ENCODE results near the gene ZNF362.
"Not testable (repeated sequence)": the region's sequence is repeated elsewhere in the genome, so short reads cannot be mapped to it uniquely, and the experiment has no call there.

The ZNF362 gene

DNA sequence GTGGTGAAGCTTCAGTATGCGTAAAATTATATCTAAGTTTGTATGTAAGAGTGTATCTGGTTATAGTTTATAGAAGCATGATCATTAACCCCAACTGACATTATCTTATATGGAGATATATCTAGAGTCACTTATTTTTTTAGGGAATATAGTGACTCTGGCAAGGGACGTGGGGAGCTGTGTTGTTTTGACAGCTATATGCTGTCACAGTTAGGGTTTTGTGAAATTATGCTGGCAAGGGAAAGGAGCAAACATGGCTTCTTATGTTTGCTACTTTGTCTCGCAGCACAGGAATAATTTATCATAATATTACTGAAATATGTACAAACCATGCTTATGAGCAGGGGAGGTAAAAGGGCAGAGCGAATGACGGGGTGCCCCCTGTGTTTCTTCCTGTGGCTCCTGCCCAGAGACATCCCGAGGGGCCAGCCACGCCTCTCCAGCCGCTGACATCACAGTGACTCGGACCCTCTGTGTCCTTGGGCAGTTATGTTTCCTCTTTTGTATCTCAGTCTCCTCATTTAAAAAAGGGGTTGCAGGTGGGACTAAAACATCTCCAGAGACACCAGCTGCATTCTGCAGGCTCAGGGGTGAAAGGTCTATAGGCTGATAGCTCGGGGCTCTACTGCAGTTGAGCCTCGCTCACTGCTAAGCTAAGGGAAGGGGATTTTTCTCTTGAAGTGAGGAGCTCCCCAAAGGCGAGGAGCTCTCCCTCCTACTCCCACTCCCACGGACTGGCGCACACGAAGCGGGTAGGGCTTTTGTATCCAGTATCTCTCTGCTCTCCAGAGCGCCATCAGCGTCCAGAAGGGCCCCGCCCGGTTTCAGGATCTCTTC, 49.7 kb downstream of the ZNF362 start:
- DNase-seq (ENCODE audit: low read depth, low spot score): no peak

DNA sequence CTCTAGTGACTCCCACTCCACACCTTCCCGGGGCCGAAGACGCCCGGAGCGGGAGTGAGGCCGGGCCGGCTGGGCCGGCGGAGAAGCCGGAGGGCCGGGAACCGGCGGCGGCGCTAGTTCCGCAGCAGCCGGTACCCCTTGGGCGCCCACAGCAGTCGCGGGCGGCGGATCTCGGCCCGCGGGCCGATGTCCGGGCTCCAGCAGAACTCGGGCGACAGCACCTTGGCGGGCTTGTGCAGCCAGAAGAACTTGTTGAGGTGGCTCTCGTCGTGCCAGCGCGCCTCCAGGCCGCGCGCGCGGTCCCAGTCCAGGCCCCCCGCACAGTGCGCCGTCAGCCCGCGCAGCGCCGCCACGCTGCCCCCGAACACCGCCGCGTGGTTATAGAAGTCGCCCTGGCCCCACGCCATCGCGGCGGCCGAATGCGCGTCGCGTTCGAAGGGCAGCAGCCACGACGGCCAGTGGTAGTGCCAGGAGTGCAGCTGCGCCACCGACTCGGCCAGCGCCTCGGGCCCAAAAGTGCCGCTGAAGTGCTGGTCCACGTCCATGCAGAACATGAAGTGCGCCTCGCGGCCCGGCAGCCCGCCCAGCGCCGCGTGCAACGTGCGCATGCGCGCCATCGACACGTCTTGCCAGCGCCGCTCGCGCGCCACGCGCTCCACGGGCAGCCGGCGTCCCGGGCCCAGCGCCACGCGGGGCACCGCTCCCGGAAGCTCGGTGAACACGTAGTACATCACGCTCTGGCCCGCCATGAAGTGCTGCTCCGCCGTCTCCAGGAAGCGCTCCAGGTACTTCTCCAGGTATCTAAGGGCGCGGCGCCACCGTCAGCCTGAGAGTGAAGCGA, 50.6 kb downstream of the ZNF362 start:
- DNase-seq (ENCODE audit: low read depth, low spot score): no peak

DNA sequence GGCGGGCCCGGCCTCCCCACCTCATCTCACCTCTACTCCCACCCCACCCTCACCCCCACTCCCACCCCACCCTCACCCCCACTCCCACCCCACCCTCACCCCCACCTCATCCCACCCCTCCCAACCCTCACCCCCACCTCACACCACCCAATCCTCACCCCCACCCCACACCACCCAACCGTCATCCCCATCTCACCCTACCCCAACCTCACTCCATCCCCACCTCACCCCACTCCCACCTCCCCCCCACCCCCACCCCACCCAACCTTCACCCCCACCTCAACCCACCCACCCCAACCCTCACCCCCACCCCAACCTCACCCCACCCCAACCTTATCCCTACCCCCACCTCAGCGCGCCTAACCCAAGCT, 51.2 kb downstream of the ZNF362 start:
- no peak for DNase-seq (ENCODE audit: low read depth, low spot score)

DNA sequence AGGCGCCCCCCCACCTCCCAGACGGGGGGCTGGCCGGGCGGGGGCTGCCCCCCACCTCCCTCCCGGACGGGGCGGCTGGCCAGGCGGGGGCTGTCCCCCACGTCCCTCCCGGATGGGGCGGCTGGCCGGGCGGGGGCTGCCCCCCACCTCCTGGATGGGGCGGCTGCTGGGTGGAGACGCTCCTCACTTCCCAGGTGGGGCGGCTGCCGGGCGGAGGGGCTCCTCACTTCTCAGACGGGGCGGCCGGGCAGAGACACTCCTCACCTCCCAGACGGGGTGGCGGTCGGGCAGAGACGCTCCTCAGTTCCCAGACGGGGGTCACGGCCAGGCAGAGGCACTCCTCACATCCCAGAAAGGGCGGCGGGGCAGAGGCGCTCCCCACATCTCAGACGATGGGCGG, 53.1 kb downstream of the ZNF362 start:
- DNase-seq (ENCODE audit: low read depth, low spot score): not testable (repeated sequence)

DNA sequence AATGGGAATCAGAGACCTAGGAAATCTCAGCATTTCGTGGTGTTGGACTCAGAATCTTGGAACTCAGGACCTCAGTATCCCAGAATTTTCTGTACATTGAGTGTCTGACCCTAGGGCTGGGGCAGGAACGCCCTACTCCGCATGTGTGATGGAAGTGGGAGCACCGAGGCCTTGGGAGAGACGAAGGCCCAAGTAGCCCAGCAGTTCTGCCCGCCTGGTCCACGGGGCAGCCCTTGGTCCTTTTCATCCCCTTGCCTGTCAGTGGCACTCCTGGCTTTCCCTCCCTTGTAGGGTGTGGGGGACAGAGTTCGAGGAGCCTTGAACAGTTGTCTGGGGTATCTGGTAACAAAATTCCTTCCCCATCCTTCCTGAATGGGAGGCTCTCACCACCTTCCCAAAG, 54.4 kb downstream of the ZNF362 start:
- DNase-seq (ENCODE audit: low read depth, low spot score): no peak

DNA sequence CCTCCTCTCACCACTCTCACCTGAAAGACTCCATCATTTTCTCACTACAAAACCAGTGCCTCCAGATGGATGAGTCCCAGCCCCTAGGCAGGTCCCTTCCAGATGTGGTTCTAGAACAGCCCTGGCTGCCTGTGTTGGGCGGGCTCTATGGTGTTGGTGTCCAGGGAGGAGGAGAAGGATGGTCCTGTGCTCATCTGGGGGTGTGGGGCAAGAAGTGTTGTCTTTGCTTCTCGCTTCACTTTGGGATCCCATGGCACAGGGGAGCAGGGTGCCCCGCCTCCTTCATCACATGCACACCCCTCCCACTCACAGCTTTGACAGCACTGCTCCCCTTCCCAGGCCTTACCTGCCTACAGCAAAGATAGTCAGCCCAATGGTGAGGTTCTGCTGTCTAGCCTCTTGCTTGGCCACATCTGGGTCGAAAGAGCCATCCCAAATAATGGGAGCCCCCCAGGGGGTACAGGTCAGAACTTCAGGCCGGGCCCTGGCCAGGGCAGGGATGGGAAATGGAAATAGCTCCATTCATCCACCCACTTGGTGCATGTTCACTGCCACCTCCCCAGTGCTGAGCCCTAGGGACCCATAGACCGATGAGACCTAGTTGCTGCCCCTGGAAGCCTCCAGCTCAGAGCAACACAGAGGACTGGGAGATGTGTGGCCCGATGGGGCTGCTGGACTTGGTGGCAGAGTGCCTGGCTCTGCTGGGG, 55.6 kb downstream of the ZNF362 start:
- no peak for DNase-seq (ENCODE audit: low read depth, low spot score)

DNA sequence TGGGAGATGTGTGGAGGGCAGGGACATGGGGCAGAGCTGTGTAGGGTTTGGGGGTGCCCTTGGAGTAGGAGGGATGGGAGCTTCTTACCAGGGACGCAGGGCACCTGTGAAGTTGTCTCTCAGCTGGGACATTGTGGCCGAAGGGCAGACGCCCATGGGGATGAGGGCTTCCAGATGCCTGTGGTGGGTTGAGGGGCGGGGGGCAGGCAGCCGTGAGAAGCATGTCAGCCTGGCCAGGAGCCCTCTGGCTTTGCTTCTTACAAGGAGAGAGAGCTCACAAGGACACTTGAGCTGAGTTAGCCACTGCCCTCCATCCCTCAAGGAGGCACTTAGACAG, 56.1 kb downstream of the ZNF362 start:
- DNase-seq (ENCODE audit: low read depth, low spot score): no peak

DNA sequence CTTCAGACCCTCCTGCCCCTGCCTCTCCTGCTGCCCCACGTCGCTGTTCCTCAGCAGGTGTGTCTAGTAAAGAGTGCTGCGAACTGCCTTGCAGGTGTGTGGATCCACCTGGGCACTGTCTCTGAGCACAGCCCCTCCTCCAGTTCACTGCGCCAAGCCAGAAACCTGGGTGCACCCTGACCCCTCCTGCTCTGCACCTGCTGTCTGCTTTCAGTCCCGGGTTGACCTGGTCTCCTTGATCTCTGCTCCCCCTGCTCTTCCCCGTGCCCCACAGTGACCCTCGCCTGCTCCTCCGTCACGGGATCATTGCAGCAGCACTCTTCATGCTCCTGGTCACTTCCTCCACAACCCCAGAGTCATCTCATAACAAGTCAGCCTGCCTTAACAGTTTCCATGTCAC, 58.1 kb downstream of the ZNF362 start:
- no peak for DNase-seq (ENCODE audit: low read depth, low spot score)

DNA sequence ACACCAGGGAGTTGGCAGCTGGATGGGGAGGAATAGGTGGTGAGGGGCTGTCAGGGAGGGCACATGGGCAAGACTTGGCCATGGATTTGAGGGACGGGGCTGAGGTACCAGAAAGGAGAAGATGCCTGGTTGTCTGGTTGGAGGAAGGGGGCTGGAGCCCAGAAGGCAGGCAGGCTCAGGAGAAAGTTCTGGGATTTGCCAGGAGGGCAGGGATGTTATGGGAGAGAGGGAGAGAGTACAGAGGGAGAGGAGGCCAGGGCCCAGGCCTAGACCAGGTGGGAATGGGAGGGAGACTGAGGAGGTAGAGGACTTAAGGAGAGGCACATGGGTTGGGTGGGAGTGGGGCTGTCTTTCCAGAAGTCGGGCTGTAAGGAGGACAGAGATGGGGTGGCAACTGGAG, 60.3 kb downstream of the ZNF362 start:
- DNase-seq (ENCODE audit: low read depth, low spot score): no peak

DNA sequence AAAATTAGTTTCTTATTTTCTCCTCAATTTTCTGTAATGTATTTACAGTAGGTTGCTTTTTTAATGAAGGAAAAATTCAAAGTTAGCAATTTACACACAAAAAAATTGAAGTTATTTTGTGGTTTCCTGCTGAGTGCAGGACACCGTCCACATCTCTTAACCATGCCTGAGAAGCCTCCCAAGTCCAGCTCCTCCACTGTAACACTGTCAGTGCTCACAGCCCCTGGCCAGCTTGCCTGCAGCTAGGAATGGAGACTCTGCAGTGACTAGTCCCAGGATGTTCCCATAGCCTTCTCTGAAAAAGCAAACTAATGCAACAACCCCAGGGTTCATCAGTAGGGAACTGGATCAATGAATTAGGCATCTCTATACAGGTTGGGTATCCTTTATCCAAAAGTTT, 61.1 kb downstream of the ZNF362 start:
- no peak for DNase-seq (ENCODE audit: low read depth, low spot score)

DNA sequence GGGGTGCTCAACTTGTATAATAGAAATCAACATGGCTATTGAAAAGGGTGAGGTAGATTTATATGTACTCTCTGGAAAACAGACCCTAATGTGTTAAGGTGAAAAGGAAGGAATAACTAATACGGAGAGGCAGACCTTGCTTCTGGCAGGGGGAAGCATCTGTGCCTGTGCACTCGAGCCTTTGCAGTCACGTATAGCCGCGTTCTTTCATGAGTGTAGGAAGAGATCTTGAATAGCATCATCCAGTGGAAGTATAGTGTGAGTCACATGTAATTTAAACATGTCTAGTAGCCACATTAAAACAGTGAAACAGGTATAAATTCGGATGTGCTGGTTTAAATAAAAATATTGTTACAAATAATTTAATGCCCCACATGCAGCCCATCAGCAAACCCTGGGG, 61.7 kb downstream of the ZNF362 start:
- DNase-seq (ENCODE audit: low read depth, low spot score): no peak

DNA sequence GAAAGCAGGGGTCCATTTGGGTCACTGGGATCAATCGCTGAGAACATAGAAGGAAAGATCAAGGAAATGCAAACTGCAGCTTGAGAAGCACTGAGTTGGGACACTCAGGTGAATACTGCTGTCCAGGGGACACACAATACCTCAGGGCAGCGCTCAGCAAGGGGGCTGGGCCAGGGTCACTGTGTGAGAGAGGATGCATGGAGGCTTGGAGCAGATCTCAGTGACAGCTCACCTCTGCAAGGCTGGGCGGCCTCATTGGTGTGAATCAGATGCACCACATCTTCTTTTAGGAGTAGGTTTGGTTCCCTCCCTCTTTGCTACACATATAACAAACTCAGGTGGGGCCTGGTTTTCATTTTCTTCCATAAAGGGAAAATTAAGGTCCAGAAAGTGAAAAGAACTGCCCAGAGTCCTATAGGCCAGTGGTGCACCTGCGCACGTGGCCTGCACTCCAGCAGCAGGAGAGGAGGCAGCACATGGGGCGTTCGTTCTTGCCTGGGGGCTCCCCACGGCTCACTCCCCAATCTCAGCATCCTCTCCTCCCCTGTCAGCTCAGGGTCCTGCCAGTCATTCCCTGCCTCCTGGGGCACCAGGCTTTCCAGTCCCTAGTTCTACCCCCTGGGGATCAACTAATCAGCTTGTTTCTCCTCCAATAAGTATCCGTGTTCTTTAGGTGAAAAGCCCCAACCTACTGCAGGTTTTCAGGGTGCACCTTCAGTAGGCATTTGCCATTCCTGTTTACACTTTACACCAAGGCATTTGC, 63.1 kb downstream of the ZNF362 start:
- no peak for DNase-seq (ENCODE audit: low read depth, low spot score)

DNA sequence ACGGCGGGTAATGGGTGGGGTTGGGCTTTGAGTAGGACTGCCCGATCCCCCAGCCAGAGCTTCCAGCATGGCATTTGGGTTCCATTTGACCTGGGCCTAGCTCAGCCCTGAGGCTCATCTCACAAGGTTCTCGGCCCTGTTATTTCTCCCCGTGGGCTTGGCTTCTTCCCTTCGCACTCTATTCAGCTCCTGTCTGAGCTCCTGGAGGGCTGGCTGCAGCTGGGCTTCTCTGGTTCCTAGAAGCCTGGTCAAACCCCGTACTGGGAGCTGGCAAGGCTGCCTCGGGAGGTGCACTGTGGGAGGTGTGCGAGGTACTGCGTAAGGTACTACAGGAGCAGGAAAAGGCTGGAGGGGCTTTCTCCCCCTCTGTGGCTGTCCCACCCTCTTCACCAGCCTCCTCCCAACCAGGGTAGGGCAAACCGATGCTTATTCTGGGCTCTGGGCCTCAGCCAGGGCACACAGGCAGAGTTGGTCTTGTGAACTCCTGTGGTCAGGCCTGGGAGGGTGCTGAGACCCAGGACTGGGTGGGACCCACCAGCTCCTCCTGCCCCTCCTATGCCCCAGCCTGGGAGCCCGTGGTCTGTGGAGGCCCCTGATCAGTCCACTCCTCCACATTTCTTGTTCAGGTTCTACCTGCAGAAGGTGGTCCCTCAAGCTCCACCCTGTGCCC, 63.8 kb downstream of the ZNF362 start:
- no peak for DNase-seq (ENCODE audit: low read depth, low spot score)

DNA sequence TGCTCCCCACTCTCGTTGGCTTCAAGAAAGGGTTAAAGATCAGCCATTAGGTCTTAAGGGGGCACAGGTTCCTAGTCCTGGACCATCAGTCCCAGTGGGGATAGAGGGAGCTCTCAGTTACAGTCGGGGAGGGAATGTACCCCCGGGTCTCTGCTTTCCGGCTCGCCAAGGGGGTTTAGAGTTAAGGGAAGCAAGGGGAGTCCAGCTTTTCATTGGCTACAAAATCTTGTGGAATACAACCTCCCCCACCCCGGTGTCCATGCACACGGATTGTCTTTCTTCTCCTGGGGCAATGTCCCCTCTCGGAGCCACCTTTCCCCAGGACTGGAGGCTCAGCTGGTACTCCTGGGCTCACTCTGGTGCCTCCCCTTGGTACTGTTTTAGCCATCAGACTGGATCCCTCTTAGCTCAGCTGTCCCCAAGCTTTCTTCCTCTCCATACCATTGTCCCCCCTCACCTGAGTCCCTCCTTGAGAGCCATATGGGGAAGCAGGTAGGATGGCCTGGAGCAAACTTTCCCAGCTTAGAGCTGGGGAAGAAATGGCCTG, 64.4 kb downstream of the ZNF362 start, which contains the start of gene A3GALT2:
TSS of gene A3GALT2 (minus strand) at position 480 of the 547 bp plus-strand sequence. CDS start at position 480, 0 bp downstream.
- no peak for DNase-seq (ENCODE audit: low read depth, low spot score)

DNA sequence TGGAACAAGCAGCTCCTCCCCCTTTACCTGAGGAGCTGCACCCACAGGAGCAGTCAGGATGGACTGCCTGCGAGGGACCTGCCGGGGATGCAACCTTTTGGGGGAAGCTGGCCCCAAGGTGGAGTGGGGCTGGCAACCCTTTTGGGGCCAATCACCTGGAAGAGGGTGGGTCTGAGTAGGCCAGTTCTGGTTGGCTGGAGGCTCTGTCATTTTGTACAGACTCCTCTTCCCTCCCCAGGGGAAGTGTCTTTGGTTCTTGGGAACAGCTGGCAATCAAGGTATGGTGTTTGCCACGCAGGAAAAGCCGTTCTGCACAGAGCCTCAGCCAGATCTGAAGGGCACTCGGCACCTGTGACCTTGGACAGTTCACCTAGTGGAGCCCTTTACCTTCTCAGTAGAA, 64.9 kb downstream of the ZNF362 start:
- DNase-seq (ENCODE audit: low read depth, low spot score): no peak

DNA sequence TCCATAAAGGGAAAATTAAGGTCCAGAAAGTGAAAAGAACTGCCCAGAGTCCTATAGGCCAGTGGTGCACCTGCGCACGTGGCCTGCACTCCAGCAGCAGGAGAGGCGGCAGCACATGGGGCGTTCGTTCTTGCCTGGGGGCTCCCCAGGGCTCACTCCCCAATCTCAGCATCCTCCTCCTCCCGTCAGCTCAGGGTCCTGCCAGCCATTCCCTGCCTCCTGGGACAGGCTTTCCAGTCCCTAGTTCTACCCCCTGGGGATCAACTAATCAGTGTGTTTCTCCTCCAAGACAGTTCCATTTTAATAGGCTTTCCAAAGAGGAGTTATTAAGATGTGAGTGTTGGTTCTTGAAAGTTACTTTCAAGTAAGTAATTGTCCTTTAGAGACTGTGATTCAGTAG, 65.8 kb downstream of the ZNF362 start:
- DNase-seq (ENCODE audit: low read depth, low spot score): no peak

DNA sequence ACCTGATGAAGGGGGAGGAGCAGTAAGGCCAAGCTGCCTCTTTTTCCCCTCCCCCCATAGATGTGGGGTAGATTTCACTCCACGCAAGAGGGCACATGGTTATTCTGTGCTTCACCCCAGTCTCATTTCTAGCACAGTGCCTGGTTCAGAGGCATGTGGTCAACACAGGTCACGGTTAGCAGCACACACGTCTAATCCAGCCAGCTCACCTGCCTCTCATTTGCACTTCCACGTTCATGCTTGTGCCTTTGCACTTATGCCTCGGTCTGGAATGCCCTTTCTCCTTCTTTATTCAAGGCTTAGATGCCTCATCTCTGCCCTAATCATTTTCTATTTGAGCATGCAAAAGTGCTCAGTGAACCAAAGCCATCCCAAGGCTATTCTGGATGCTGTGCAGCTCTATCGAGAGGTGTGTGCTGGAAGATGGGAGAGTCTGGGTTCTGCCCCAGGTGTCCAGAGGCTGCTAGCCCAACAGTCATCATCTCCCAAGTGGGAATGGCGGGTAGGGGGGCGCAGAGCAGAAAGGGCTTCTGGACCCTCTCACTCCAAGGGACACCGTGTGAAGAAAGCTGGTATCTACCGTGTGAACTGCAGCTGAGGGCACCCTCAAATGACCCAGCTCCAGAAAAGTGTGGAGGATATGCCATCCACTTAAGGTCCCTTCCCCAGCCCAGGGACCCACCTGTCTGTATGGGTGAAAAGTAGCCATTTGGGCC, 66.7 kb downstream of the ZNF362 start:
- DNase-seq (ENCODE audit: low read depth, low spot score): no peak

DNA sequence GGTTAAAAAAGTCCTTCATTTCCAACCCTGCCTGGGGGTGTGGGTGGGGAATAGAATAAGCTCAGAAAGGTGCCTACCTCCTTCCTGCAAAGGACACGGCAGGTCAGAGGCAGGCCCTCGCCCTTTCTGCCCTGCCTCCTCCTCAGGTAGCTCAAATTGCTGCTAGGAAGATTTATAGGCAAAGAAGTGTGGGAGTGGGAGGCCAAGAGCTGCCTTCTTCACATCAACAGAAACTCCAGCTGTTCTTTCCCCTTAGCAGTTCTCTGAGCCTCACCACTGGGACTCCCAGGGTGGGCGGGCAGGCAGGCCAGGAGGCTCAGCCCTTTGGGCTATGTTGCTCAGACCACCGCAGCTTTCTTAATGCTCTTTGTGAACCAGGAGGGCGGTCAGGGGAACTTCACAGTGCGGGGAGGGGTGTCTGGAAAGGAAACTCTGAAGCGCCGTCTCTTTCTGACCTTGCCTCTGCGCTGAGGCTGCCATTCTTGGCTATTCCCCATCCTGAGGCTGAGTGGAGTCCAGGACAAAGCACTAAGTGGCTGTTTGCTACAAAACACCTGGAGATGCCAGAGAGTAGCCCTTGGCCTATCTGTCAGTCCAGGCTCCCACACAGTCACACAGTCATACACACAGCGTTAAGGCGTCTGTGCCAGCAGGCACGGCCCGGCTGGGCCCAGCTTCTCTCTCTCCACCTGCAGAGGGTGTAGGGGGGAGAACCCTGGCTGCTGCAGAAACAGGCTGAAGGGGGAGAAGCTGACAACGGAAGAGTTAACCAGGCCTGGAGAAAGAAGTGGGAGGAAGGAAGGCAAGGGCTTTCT, 67.6 kb downstream of the ZNF362 start:
- no peak for DNase-seq (ENCODE audit: low read depth, low spot score)

Measured in activated naive CD8-positive, alpha-beta T cell treated with anti-CD3 and anti-CD28 coated beads, Interleukin-2, amount 50 U/mL, for 16 hours (primary cell).